K562 (cell line): Measurements from ENCODE around the gene PCDHB4. TPM values are rescaled to one million over a fixed set of nuclear protein-coding genes. Genes with fewer than 3 reads are reported as not detected.
A peak's percentile ranks its signal among the peaks of the same experiment; 100 is the strongest.

Experiments used
- ATAC-seq: fragments of 200-7000 bp; cut with Tn5 transposase; 3 replicates; pipeline ENCODE4 v1.9.1; 2020; ENCODE audit warnings: moderate library complexity
- BruUV-seq: library from RNA; stranded (reverse); fragments of 400-500 nt; replicated peaks from 2 replicates; lab custom pipeline; 2021; lab: Mats Ljungman, UMichigan
- CTCF ChIA-PET: fragments of 300-600 bp; formaldehyde crosslinking; extraction: SDS; loops from one replicate; lab custom pipeline; 2021; ENCODE audit warnings: low intra/inter-chr PET ratio; lab: Yijun Ruan, JAX
- POLR2A ChIA-PET: fragments of 300-600, 350-650 bp; sonication (Branson Sonifier 250); formaldehyde crosslinking; extraction: SDS; loops from one replicate; lab custom pipeline; 2021; ENCODE audit warnings: antibody characterized with exemption, inconsistent platforms; lab: Yijun Ruan, JAX
- DNase-seq, 4 experiments: peaks; one replicate each; pipeline versions ENCODE4 v3.0.0 to v3.0.0-alpha.2; 2011 to 2018; ENCODE audit warnings: low spot score in 3 of 4, mixed read lengths in 3 of 4; ENCODE audit errors: extremely low read depth in 1 of 4
- FAIRE-seq: peaks from 2 replicates; lab custom pipeline; 2011; peaks lifted over from hg19 to GRCh38; lab: Jason Lieb, UNC
- H2AFZ ChIP-seq: 2 replicates; pipeline ENCODE4 v1.6.0; 2011; ENCODE audit warnings: low read depth, low read length, control low read depth, inconsistent platforms
- H3K27ac ChIP-seq: fragments of 200-600 bp; 3 replicates; pipeline ENCODE4 v1.8.0; 2011; ENCODE audit warnings: low read depth, mild to moderate bottlenecking, control low read depth, inconsistent platforms, low read length, moderate library complexity, mixed read lengths; ENCODE audit errors: extremely low read depth
- H3K27me3 ChIP-seq, 2 experiments: fragments of 300-600 bp in 1 of 2; 2 replicates in 1 of 2; 3 replicates in 1 of 2; pipeline versions ENCODE4 v1.6.0 to v1.8.0; 2011; ENCODE audit warnings: inconsistent platforms in 2 of 2, low read length in 2 of 2, mild to moderate bottlenecking in 1 of 2, mixed read lengths in 1 of 2, moderate library complexity in 1 of 2; ENCODE audit not compliant: control insufficient read depth in 2 of 2, insufficient read depth in 2 of 2
- H3K36me3 ChIP-seq: fragments of 300-600 bp; 3 replicates; pipeline ENCODE4 v1.8.0; 2011; ENCODE audit warnings: mild to moderate bottlenecking, low read length, inconsistent platforms; ENCODE audit not compliant: control insufficient read depth, insufficient read depth
- H3K4me1 ChIP-seq, 2 experiments: fragments of 200-600 bp in 1 of 2; replicated peaks in 1 of 2; 2 replicates in 1 of 2; 3 replicates in 1 of 2; pipeline versions ENCODE4 v1.5.1 to v1.8.0; 2011; ENCODE audit warnings: inconsistent platforms in 2 of 2, low read length in 2 of 2, mild to moderate bottlenecking in 1 of 2, mixed read lengths in 1 of 2, moderate library complexity in 1 of 2; ENCODE audit not compliant: control insufficient read depth in 2 of 2, insufficient read depth in 2 of 2
- H3K4me2 ChIP-seq: 2 replicates; pipeline ENCODE4 v1.6.1; 2011; ENCODE audit warnings: low read length, control low read depth, inconsistent platforms, mixed read lengths; ENCODE audit not compliant: insufficient read depth
- H3K4me3 ChIP-seq: fragments of 200-600 bp; sonication (generic), shearing (Covaris generic); 2 replicates; pipeline ENCODE4 v1.5.1; 2016; ENCODE audit warnings: control low read depth, inconsistent platforms
- H3K79me2 ChIP-seq: fragments of 200-600 bp; 3 replicates; pipeline ENCODE4 v1.8.0; 2011; ENCODE audit warnings: low read length, inconsistent platforms; ENCODE audit not compliant: control insufficient read depth, insufficient read depth
- H3K9ac ChIP-seq, 2 experiments: 2 replicates each; pipeline versions ENCODE4 v1.6.0 to v1.6.1; 2011; ENCODE audit warnings: low read depth in 2 of 2, low read length in 2 of 2, control low read depth in 1 of 2, inconsistent platforms in 1 of 2, mild to moderate bottlenecking in 1 of 2, mixed read lengths in 1 of 2; ENCODE audit not compliant: insufficient read depth in 1 of 2
- H3K9me1 ChIP-seq: one replicate; pipeline ENCODE4 v1.6.0; 2011; ENCODE audit warnings: inconsistent platforms, mild to moderate bottlenecking, low read length, moderate library complexity; ENCODE audit not compliant: control insufficient read depth, insufficient read depth
- H3K9me3 ChIP-seq: replicated peaks from 2 replicates; pipeline ENCODE4 v1.5.1; 2011; ENCODE audit warnings: low read depth, low read length, inconsistent platforms; ENCODE audit not compliant: control insufficient read depth, insufficient read depth
- H4K20me1 ChIP-seq: replicated peaks from 2 replicates; pipeline ENCODE4 v1.6.1; 2011; ENCODE audit warnings: low read length, inconsistent platforms, mixed read lengths; ENCODE audit not compliant: control insufficient read depth, insufficient read depth
- ARHGAP35 ChIP-seq: fragments of 450-650 bp; IDR thresholded peaks from 2 replicates; pipeline ENCODE4 v1.6.1; 2018; ENCODE audit not compliant: partially characterized antibody
- E2F3 ChIP-seq: fragments of 250-450 bp; sonication (Bioruptor Pico); IDR thresholded peaks from 2 replicates; pipeline ENCODE4 v1.4.0; 2020; ENCODE audit warnings: mild to moderate bottlenecking
- GATAD2A ChIP-seq: fragments of 450-650 bp; IDR thresholded peaks from 2 replicates; pipeline ENCODE4 v1.6.1; 2017
- GTF2A2 ChIP-seq: IDR thresholded peaks from 2 replicates; pipeline ENCODE4 v1.6.1; 2016; ENCODE audit warnings: mild to moderate bottlenecking, missing genetic modification characterization, missing compliant biosample characterization
- KDM4B ChIP-seq, 2 experiments: fragments of 450-650 bp in 1 of 2; sonication (generic) in 1 of 2; IDR thresholded peaks; 2 replicates each; pipeline ENCODE4 v1.6.1; 2016 to 2017; ENCODE audit warnings: borderline replicate concordance in 2 of 2, antibody characterized with exemption in 1 of 2, low read depth in 1 of 2, mild to moderate bottlenecking in 1 of 2
- MLX ChIP-seq, 2 experiments: fragments of 450-650 bp in 1 of 2; sonication (generic) in 1 of 2; formaldehyde crosslinking; conservative IDR thresholded peaks; 2 replicates each; pipeline versions ENCODE4 v1.4.0 to v1.8.1; 2020 to 2022; ENCODE audit warnings: mild to moderate bottlenecking in 1 of 2, missing genetic modification reagents in 1 of 2
- NFE2 ChIP-seq: IDR thresholded peaks from 2 replicates; pipeline ENCODE4 v1.6.1; 2014; ENCODE audit warnings: antibody characterized with exemption, low read depth
- NFE2L1 ChIP-seq: fragments of 450-650 bp; IDR thresholded peaks from 2 replicates; pipeline ENCODE4 v1.6.1; 2016; ENCODE audit warnings: missing genetic modification characterization, low read depth, mild to moderate bottlenecking, missing compliant biosample characterization, moderate library complexity, borderline replicate concordance
- ZBTB12 ChIP-seq: fragments of 250-450 bp; sonication (Bioruptor Pico); IDR thresholded peaks from 2 replicates; pipeline ENCODE4 v1.4.0; 2020
- ZC3H4 ChIP-seq: sonication (generic); formaldehyde crosslinking; IDR thresholded peaks from 2 replicates; pipeline ENCODE4 v1.9.0; 2021; ENCODE audit warnings: missing genetic modification reagents, borderline replicate concordance
- ZNF175 ChIP-seq: fragments of 200-800 bp; sonication (Bioruptor generic); IDR thresholded peaks from 2 replicates; pipeline ENCODE4 v1.6.1; 2016; ENCODE audit warnings: low read depth, mild to moderate bottlenecking, missing genetic modification characterization, missing compliant biosample characterization
- ZNF77 ChIP-seq: fragments of 250-450 bp; sonication (Bioruptor Pico); IDR thresholded peaks from 2 replicates; pipeline ENCODE4 v1.5.0; 2020
- WGBS: fragments of 100-300 bp; shearing (Covaris generic); methylation state at CpG from one replicate; pipeline ENCODE4 v1.1.6; 2016; ENCODE audit warnings: low coverage, mixed read lengths; ENCODE audit not compliant: insufficient coverage; ENCODE audit errors: missing lambda C conversion rate; 5-methylcytosine and 5-hydroxymethylcytosine counted together
- in situ Hi-C: fragments of 300-500 bp; cut with MboI; formaldehyde crosslinking; loops from 4 replicates; pipeline ENCODE4 v1.15.0; 2018; ENCODE audit warnings: inconsistent platforms, mixed read lengths
- intact Hi-C: fragments of 100-400 bp; cut with micrococcal nuclease; formaldehyde crosslinking; loops from 2 replicates; pipeline ENCODE4 v1.14.2; 2022
- polyA plus RNA-seq, 8 experiments: library from polyadenylated mRNA; depleted of rRNA in 4 of 8; stranded (reverse) in 5 of 8; unstranded in 3 of 8; fragments of >200 nt; fragmentation: Nextera tagmentation in 2 of 8; fragmentation: Illumina TruSeq in 1 of 8; extraction: Ambion mirVana in 2 of 8; extraction: Trizol in 1 of 8; gene quantifications; 2 replicates each; pipeline versions ENCODE4 v1.2.1 to v1.2.3, GENCODE V29; 2011 to 2014; ENCODE audit warnings: inconsistent platforms in 1 of 8, missing spikeins in 1 of 8
- total RNA-seq, 7 experiments: library from RNA; depleted of rRNA in 6 of 7; stranded (reverse); fragments of >200 nt in 6 of 7; fragmentation: Illumina TruSeq in 2 of 7; extraction: Trizol in 2 of 7; gene quantifications; 2 replicates each; pipeline versions ENCODE4 v1.2.1 to v1.2.3, GENCODE V29; 2011 to 2021; ENCODE audit warnings: low replicate concordance in 1 of 7

PCDHB4 gene
- total and polyA plus RNA-seq, 9 of the 15 experiments (the other 6 are each of a cell fraction or from before 2014, with no cell fraction given): not detected

- TF ChIP-seq ZC3H4 (CRISPR knock-in tag) (no peak), ZNF77 (CRISPR knock-in tag) (no peak), ARHGAP35 (no peak), GTF2A2 (tag) (no peak), KDM4B (IDR thresholded peaks at IDR 0.05; ENCODE audit: borderline replicate concordance in 2 of 2, low read depth in 1 of 2) (no peak), E2F3 (no peak), ZBTB12 (CRISPR knock-in tag) (no peak), ZNF175 (CRISPR knock-in tag) (no peak), NFE2 (0 out of 2 replicates have a peak, but pooled peaks have one; percentile 13), GATAD2A (no peak), NFE2L1 (tag) (peak; percentile 52; the same call in 1 of the 2 replicates), MLX (CRISPR knock-in tag; conservative IDR thresholded peaks at IDR 0.05) (no peak)
- TF ChIP-seq, all 486 proteins: peak for 2
- no peak for DNase-seq
- CTCF ChIA-PET: no interaction called here
- no peaks in the 10 kb centered on the region for H3K27me3 ChIP-seq
- in situ Hi-C loops (no loop called here), intact Hi-C loops (no loop called here)
- no peak for ATAC-seq
- no TSS peak for BruUV-seq
- no peak overlapping the region for H3K9ac ChIP-seq
- no peaks in the 10 kb centered on the region for H3K9me1 ChIP-seq
- 3% methylated on average over 2 of the region's 2 CpGs for whole genome bisulfite sequencing
- no peak overlapping the region for H2AFZ ChIP-seq
- H3K4me2 ChIP-seq: no peak overlapping the region
- no peaks in the 10 kb centered on the region for H3K4me1 ChIP-seq
- no peaks in the 10 kb centered on the region for H3K36me3 ChIP-seq
- POLR2A ChIA-PET: no interaction called here
- no peak overlapping the region for H3K27ac ChIP-seq
- no peak for FAIRE-seq
- no peaks in the 10 kb centered on the region for H3K9me3 ChIP-seq
- no peaks in the 10 kb centered on the region for H4K20me1 ChIP-seq
- H3K4me3 ChIP-seq: no peak overlapping the region
- no peaks in the 10 kb centered on the region for H3K79me2 ChIP-seq
These were observed 16.3 kb upstream of the PCDHB4 start for GRCh38 chr5:141105350-141105749.
